Stimulated activated CD4-positive, alpha-beta T cell treated with anti-CD3 and anti-CD28 coated beads, TNF-alpha, amount 100 ng/mL, for 24 hours (primary cell): Measurements from ENCODE around the gene TMEM129.

Source experiments
- DNase-seq, 3 experiments: peaks; one replicate each; pipeline ENCODE4 v3.0.0-alpha.2; 2020; ENCODE audit warnings: low read depth in 3 of 3

The TMEM129 gene

DNA sequence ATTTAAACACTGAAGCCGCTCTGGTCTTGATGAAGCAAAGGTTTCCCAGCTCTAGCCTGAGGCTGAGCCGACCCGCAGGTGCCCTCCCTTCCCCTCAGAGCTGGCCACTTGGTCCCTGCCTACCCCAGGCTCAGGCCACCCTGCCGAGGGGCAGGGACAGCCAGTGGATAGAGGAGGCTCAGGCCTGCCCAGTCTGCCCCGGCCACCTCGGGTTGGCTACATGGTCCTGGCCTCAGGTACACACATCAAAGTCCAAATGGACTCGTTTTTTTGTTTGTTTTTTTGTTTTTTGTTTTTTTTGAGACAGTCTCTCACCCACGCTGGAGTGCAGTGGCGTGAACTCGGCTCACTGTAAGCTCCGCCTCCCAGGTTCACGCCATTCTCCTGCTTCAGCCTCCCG lies 24.0 kb upstream of the TMEM129 start:
- DNase-seq = no peak

- DNase-seq = no peak
Measured at GRCh38 chr4:1744552-1744951, 23.4 kb upstream of the TMEM129 start.

- no peak for DNase-seq
Measured at GRCh38 chr4:1743975-1744374, 22.9 kb upstream of the TMEM129 start.

DNA sequence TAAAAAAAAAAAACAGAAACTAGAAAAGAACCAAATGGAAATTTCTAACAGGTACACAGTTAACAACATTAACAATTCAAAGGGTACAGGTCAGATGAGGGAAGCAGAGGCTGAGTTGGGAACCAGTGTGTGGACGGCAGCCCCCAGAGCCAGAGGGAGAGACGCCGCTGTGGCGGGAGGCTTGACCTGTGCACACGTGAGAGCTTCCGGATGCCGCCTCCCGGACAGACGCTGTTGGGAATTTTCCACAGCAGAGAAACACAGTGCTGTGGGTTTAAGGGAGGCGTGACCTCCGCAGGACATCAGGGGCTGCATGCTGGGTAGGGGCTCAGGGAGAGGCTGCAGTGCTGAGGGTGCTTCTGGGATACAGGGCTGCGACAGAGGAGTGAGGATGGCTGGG lies 22.4 kb upstream of the TMEM129 start:
- no peak for DNase-seq

DNA sequence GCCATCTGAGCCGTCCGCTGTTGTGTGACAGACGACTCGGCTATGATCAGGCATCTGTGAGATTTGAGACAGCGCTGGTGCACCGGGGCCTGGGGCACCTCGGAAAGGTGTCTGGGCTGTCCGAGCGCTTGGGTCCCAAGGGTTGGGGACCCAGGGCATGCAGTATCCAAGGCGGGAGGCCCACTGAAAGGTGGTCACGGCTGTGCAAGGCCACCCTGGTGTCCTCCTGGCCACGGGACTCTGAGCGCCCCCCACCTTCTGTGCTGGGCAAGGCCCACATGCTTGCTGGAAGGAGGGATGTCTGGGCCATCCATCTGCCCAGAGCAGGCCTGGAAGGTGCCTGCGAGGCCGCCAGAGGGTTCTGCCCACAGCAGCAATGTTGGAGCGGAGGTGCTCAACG lies 20.1 kb upstream of the TMEM129 start:
- DNase-seq = no peak

- DNase-seq = no peak
Measured at GRCh38 chr4:1740021-1740545, 19.0 kb upstream of the TMEM129 start.

- no peak for DNase-seq
Measured at GRCh38 chr4:1739358-1739757, 18.2 kb upstream of the TMEM129 start.

- DNase-seq = no peak
Measured at GRCh38 chr4:1738410-1738809, 17.3 kb upstream of the TMEM129 start.

DNA sequence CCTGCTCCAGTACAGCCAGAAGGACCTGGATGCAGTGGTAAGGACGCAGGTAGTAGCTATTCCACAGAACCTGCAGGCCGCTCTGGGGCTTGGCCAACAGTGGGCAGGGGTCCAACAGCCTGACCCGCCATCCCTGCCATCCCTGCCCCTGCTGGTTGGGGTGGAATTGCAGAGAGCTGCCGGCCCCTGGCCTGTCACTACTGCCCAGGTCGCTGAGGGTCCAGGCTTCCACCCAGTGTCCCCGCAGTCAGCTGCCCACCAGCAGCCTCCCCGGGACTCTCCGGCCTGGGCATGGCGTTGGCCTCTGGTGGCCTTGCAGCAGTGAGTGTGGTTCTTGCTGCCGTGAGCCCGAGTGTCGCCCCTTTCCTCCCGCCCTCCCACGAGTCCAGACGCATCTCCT lies 16.5 kb upstream of the TMEM129 start:
- no peak for DNase-seq

DNA sequence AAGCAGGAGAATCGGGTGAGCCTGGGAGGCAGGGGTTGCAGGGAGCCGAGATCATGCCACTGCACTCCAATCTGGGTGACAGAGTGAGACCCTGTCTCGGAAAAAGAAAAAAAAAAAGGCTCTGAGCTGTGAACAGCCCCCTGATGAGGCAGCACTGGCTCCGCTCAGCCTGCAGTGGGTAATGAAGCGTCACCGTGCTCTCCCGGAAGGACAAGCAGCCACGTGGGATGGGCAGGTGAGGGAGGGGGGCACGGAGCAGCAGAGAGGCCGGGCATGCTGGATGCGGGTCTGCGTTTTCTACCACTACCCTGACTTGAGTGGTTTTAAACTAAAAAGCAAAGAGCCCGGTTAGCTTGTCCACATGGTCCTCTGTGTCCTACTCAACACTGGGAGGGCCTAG lies 15.7 kb upstream of the TMEM129 start:
- DNase-seq = no peak

DNA sequence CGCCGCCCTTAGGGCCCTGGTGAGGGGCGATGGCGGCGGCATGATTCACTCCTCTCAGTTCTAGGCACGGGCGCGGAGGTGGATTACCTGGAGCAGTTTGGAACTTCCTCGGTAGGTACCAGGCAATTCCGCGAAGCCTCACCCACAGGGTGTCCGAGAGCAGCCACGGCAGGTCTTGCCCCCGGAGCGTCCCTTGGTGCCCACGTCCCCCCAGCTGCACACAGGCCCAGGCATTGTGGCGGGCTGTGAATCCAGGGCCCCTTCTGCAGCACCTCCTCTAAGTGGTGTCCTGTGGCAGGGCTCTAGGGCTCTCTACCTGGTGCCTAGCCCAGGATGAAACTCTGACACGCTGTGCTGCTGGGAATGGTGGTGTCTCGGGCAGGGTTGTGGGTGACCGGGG lies 14.1 kb upstream of the TMEM129 start:
- no peak for DNase-seq

GRCh38 chr4:1732911-1733310 lies 11.8 kb upstream of the TMEM129 start:
- no peak for DNase-seq

- DNase-seq = no peak
Measured at GRCh38 chr4:1731180-1731579, 10.1 kb upstream of the TMEM129 start.

- DNase-seq = no peak
Measured at GRCh38 chr4:1730532-1731135, 9.5 kb upstream of the TMEM129 start.

DNA sequence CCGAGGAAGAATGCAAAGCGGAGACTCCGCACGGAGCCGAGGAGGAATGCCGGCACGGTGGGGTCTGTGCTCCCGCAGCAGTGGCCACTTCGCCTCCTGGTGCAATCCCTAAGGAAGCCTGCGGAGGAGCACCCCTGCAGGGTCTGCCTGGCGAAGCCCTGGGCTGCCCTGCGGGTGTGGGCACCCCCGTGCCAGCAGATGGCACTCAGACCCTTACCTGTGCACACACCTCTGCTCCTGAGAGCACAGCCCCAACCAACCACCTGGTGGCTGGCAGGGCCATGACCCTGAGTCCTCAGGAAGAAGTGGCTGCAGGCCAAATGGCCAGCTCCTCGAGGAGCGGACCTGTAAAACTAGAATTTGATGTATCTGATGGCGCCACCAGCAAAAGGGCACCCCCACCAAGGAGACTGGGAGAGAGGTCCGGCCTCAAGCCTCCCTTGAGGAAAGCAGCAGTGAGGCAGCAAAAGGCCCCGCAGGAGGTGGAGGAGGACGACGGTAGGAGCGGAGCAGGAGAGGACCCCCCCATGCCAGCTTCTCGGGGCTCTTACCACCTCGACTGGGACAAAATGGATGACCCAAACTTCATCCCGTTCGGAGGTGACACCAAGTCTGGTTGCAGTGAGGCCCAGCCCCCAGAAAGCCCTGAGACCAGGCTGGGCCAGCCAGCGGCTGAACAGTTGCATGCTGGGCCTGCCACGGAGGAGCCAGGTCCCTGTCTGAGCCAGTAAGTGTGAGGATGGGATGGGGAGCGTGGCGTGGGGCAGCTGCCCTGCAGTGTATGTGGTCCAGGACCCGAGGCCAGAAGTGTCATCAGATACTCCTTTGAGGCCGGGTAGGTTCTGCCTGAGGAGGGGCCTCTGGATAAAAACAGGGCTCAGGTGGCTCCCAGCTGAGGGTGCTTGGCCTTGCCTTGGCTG lies 7.2 kb upstream of the TMEM129 start:
- no peak for DNase-seq

GRCh38 chr4:1727117-1728031 lies 6.3 kb upstream of the TMEM129 start:
- no peak for DNase-seq

- peak; percentile 78 to 86 (median 84) for DNase-seq
Measured at GRCh38 chr4:1726146-1726934, 5.2 kb upstream of the TMEM129 start.

DNA sequence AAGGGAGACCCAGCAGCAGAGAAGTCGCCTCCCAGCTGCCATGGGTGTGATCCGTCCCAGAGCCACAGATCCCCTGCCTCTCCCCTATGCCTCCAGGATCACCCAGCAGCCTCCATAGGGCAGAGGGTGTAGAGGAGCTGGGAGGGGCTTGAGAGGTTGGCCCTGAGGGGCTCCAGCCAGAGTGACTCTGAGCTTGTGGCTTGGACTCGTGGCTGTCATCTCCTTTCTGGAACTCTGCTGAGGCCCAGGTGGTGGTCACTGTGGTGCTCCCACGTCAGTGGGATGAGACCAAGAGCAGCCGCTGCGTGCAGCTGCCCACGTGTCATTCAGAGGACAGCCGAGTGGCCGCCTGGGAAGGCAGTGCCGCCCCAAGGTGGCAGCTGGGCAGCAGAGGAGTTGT lies 4.4 kb upstream of the TMEM129 start:
- DNase-seq = no peak

DNA sequence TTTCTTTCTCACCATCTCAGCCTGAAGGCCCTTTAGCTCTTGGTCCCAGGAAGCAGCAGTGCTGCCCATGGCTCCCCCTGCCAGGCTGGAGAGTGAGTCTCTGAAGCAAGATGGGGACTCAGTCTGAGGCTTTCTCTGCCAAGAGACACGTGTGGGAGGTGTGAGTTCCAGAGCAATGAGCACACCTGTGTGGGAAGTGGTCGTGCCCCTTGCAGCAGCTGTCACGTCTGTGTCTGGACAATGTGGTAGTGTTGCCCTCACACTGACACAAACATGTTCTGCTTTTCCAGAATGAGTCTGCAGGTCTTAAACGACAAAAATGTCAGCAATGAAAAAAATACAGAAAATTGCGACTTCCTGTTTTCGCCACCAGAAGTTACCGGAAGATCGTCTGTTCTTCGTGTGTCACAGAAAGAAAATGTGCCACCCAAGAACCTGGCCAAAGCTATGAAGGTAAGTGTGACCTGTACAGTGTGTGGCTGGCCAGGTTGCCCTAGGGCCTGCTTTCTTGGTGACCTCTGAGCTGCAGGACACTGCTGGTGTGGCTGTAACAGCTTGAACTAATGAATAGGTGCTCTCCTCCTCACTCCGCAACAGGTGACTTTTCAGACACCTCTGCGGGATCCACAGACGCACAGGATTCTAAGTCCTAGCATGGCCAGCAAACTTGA lies 2.1 kb upstream of the TMEM129 start:
- peak in 2 of 3 experiments; percentile 47 to 61 for DNase-seq

GRCh38 chr4:1722551-1723118 lies 1.5 kb upstream of the TMEM129 start:
- peak in 1 of 3 experiments; percentile 37 for DNase-seq
